HL-60 (cell line): ENCODE measurements around the gene C2orf42.

ENCODE experiments used
- CTCF ChIP-seq: IDR thresholded peaks from one replicate; pipeline ENCODE4 v1.5.1; 2011; ENCODE audit warnings: low read length, control low read depth, inconsistent platforms; ENCODE audit not compliant: insufficient read depth
- POLR2AphosphoS5 ChIP-seq: IDR thresholded peaks from 2 replicates; pipeline ENCODE4 v1.6.1; 2012; ENCODE audit warnings: low read depth
- TF ChIP-seq, protein P1 (sequence below): IDR thresholded peaks from 2 replicates; pipeline ENCODE4 v1.6.1; 2012; ENCODE audit warnings: low read depth; ENCODE audit not compliant: insufficient replicate concordance

DNA sequence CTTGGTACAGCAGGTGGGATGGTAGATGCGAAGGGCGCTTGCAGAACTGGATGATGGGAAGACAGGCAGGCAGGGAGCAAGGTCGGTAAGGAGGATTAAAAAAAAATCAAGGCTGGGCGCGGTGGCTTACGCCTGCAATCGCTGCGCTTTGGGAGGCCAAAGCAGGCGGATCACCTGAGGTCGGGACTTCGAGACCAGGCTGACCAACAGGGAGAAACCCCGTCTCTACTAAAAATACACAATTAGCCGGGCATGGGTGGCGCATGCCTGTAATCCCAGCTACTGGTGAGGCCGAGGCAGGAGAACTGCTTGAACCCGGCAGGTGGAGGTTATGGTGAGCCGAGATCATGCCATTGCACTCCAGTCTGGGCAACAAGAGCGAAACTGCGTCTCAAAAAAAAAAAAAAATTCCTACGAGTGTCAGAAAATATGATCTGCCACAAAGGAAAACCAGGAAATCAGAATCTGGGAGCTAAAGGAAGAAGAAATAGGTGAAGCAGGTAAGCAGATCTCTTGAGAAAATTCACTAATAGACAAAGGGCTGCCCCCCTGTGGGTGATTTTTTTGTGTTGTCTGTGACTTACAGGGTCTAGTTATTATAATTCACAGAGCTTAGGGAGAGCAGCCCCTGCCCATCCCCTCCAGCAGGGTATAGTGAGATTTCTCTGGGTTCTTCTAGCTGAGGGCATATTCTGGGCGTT is 46.2 kb downstream of the C2orf42 start:
- TF ChIP-seq CTCF (no peak), POLR2AphosphoS5 (no peak)
- TF ChIP-seq, protein P1, sequence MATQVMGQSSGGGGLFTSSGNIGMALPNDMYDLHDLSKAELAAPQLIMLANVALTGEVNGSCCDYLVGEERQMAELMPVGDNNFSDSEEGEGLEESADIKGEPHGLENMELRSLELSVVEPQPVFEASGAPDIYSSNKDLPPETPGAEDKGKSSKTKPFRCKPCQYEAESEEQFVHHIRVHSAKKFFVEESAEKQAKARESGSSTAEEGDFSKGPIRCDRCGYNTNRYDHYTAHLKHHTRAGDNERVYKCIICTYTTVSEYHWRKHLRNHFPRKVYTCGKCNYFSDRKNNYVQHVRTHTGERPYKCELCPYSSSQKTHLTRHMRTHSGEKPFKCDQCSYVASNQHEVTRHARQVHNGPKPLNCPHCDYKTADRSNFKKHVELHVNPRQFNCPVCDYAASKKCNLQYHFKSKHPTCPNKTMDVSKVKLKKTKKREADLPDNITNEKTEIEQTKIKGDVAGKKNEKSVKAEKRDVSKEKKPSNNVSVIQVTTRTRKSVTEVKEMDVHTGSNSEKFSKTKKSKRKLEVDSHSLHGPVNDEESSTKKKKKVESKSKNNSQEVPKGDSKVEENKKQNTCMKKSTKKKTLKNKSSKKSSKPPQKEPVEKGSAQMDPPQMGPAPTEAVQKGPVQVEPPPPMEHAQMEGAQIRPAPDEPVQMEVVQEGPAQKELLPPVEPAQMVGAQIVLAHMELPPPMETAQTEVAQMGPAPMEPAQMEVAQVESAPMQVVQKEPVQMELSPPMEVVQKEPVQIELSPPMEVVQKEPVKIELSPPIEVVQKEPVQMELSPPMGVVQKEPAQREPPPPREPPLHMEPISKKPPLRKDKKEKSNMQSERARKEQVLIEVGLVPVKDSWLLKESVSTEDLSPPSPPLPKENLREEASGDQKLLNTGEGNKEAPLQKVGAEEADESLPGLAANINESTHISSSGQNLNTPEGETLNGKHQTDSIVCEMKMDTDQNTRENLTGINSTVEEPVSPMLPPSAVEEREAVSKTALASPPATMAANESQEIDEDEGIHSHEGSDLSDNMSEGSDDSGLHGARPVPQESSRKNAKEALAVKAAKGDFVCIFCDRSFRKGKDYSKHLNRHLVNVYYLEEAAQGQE: no peak
